Effector memory CD4-positive, alpha-beta T cell (primary cell): ENCODE results near the gene PDCD1.
"Not testable (repeated sequence)": the region's sequence is repeated elsewhere in the genome, so short reads cannot be mapped to it uniquely, and the experiment has no call there.

Experiments used
- DNase-seq, 3 donors: peaks; one replicate each; pipeline ENCODE4 v3.0.0-alpha.2; 2020
- H3K27ac ChIP-seq: 2 replicates; pipeline ENCODE4 v1.7.0; 2013; ENCODE audit warnings: mild to moderate bottlenecking, low read length, moderate library complexity; ENCODE audit not compliant: insufficient read depth, poor library complexity, severe bottlenecking
- H3K27me3 ChIP-seq: replicated peaks from 2 replicates; pipeline ENCODE4 v1.7.0; 2013; ENCODE audit warnings: mild to moderate bottlenecking, low read length; ENCODE audit not compliant: insufficient read depth, control insufficient read depth, poor library complexity, severe bottlenecking
- H3K36me3 ChIP-seq: 2 replicates; pipeline ENCODE4 v1.7.0; 2013; ENCODE audit warnings: mild to moderate bottlenecking, low read length, moderate library complexity; ENCODE audit not compliant: control insufficient read depth, insufficient read depth
- H3K4me1 ChIP-seq: 2 replicates; pipeline ENCODE4 v1.7.0; 2013; ENCODE audit warnings: low read length, mild to moderate bottlenecking; ENCODE audit not compliant: control insufficient read depth, insufficient read depth, poor library complexity, severe bottlenecking
- H3K4me3 ChIP-seq: 2 replicates; pipeline ENCODE4 v1.7.0; 2013; ENCODE audit warnings: low read length, low read depth, mild to moderate bottlenecking; ENCODE audit not compliant: insufficient read depth, poor library complexity, severe bottlenecking
- H3K9me3 ChIP-seq: 2 replicates; pipeline ENCODE4 v1.7.0; 2013; ENCODE audit warnings: mild to moderate bottlenecking, low read length, moderate library complexity; ENCODE audit not compliant: control insufficient read depth

PDCD1 gene

GRCh38 chr2:241842620-241843211, 16.0 kb downstream of the PDCD1 start:
- H3K4me1 ChIP-seq = peaks cover 20% of the 10 kb centered on the region
- H3K27ac ChIP-seq = peak overlapping the region; percentile 33
- no peaks in the 10 kb centered on the region for H3K36me3 ChIP-seq
- DNase-seq = peak; percentile 37 to 53 (median 42)
- H3K4me3 ChIP-seq = peak overlapping the region; percentile 22
- H3K9me3 ChIP-seq = no peaks in the 10 kb centered on the region
- no peaks in the 10 kb centered on the region for H3K27me3 ChIP-seq

- no peaks in the 10 kb centered on the region for H3K9me3 ChIP-seq
- H3K27ac ChIP-seq = no peak overlapping the region
- DNase-seq = no peak
- peaks cover 20% of the 10 kb centered on the region for H3K4me1 ChIP-seq
- no peaks in the 10 kb centered on the region for H3K36me3 ChIP-seq
- no peak overlapping the region for H3K4me3 ChIP-seq
- H3K27me3 ChIP-seq = no peaks in the 10 kb centered on the region
Observed at GRCh38 chr2:241842067-241842415, 16.7 kb downstream of the PDCD1 start.

GRCh38 chr2:241841181-241842066, 17.3 kb downstream of the PDCD1 start:
- H3K27me3 ChIP-seq = no peaks in the 10 kb centered on the region
- H3K36me3 ChIP-seq = no peaks in the 10 kb centered on the region
- DNase-seq = no peak
- no peaks in the 10 kb centered on the region for H3K9me3 ChIP-seq
- no peak overlapping the region for H3K4me3 ChIP-seq
- H3K27ac ChIP-seq = no peak overlapping the region
- H3K4me1 ChIP-seq = peaks cover 20% of the 10 kb centered on the region

DNA sequence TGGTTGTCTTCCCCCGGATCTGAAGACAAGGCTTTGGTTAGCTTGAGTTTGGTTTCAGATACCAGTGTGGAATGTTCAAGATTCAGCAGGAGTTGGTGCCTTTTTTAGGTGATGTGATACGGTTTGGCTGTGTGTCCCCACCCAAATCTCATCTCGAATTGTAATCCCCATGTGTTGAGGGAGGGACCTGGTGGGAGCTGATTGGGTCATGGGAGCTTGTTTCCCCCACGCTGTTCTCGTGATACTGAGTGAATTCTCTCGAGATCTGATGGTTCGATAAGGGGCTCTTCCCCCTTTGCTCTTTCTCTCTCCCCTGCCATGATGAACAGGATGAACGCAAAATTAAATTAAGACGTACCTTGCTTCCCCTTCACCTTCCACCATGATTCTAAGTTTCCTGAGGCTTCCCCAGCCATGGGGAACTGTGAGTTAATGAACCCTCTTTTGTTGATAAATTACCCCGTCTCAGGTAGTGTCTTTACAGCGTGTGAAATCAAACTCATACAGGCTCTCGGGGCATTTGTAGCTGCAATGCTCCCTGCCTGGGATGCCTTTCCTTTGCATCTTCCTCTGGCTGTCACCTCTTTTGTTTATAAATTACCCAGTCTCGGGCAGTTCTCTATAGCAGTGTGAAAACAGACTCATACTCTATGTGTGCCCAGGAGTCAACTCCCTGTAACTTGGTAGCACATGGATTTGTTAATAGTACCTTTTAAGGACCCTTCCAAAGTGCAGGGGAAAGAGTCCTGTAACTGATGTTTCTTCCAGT, 21.3 kb downstream of the PDCD1 start:
- Histone ChIP-seq H3K36me3 (no peaks in the 10 kb centered on the region), H3K27ac (no peak overlapping the region), H3K9me3 (no peaks in the 10 kb centered on the region), H3K27me3 (no peaks in the 10 kb centered on the region), H3K4me3 (no peak overlapping the region), H3K4me1 (no peaks in the 10 kb centered on the region)
- DNase-seq = no peak

DNA sequence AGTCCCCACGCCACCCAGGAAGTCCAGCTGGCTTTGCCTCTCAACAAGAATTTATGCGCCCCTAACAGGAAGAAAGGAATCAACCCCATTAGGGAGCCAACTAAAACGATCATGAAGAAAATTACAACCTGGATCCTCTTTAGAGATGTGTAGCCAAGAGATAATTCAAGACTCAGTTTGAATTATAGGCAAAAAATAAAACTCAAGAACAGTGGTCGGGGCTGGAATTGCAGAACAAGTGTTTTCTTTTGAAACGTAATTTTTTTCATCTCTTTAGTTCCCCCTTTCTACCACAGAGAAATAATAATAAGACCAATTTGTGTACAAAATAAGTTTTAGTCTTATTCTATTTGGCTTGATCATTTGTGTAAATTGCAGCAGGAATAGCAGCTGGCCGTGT, 22.4 kb downstream of the PDCD1 start:
- Histone ChIP-seq H3K4me1 (no peaks in the 10 kb centered on the region), H3K27me3 (no peaks in the 10 kb centered on the region), H3K9me3 (no peaks in the 10 kb centered on the region), H3K4me3 (no peak overlapping the region), H3K36me3 (no peaks in the 10 kb centered on the region), H3K27ac (no peak overlapping the region)
- DNase-seq = no peak

DNA sequence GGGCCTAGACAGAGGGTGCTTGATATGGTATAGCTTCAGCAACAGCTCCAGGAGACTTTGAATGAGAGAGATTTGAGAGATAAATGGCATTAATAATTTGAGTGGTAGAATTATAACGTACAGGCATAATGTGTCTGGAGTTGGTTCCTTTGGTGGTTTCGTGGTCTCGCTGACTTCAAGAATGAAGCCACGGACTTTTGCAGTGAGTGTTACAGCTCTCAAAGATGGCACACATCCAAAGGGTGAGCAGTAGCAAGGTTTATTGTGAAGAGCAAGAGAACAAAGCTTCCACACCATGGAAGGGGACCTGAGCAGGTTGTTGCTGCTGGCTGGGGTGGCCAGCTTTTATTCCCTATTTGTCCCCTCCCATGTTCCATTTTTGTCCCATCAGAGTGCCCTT, 23.1 kb downstream of the PDCD1 start:
- H3K27me3 ChIP-seq = no peaks in the 10 kb centered on the region
- H3K4me1 ChIP-seq = no peaks in the 10 kb centered on the region
- no peak overlapping the region for H3K27ac ChIP-seq
- no peaks in the 10 kb centered on the region for H3K9me3 ChIP-seq
- no peaks in the 10 kb centered on the region for H3K36me3 ChIP-seq
- DNase-seq = no peak
- H3K4me3 ChIP-seq = no peak overlapping the region

DNA sequence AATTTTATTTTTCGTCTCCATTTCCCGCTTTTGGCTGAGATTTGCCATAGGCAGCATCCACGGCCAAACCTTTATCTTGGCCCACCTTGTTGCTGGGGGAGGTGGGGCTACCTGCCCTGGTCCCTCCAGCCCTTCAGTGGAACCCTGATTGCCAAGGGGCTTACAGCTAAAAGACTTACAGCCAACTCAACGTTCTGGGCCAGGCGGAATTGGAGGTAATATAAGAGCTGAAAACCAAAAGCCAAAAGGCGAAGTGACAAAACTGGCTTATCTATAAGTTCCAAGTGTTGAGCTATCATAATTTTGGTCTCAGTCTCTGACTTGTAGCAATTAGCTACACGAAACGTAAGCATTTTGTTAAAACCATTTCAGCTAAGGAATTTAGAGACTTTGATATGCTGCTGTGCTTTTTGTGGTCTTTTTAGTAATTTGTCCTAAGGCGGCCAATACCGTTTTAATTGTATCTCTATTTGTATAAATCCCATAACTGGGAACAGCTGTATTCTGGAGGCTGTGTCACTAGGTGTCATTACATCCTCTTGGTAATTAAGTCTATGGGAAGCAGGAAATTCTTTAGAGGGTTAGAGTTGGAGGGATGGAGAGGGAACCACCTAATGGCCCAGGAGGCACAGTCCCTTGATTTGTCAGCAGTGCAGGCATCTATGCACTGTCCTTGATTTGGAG, 24.0 kb downstream of the PDCD1 start:
- DNase-seq = no peak
- no peaks in the 10 kb centered on the region for H3K4me1 ChIP-seq
- no peak overlapping the region for H3K4me3 ChIP-seq
- H3K27ac ChIP-seq = no peak overlapping the region
- H3K36me3 ChIP-seq = no peaks in the 10 kb centered on the region
- no peaks in the 10 kb centered on the region for H3K27me3 ChIP-seq
- H3K9me3 ChIP-seq = no peaks in the 10 kb centered on the region

GRCh38 chr2:241833756-241834526, 24.8 kb downstream of the PDCD1 start:
- not testable (repeated sequence) for H3K36me3 ChIP-seq, H3K9me3 ChIP-seq, H3K27me3 ChIP-seq, H3K4me1 ChIP-seq, H3K4me3 ChIP-seq, DNase-seq, H3K27ac ChIP-seq

DNA sequence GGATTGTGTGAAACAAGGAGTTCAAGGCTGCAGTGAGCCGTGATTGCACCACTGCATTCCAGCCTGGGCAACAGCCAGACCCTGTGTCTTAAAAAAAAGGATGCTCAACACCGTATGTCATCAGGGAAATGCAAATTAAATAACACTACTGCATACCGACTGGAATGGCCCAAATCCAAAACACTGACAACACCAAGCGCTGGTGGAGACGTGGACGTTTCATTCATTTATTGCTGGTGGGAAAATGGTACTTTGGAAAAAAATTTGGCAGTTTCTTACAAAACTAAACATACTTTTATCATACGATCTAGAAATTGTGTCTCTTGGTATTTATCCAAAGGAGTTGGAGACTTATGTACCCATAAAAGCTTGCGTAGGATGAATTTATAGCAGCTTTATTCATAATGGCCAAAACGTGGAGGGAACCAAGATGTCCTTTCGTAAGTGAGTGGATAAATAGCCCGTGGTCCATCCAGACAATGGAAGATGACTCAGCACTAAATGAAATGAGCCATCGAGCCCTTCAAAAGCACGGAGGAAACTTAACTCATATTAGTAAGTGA, 25.5 kb downstream of the PDCD1 start:
- Histone ChIP-seq H3K9me3 (no peaks in the 10 kb centered on the region), H3K4me3 (no peak overlapping the region), H3K27me3 (no peaks in the 10 kb centered on the region), H3K4me1 (no peaks in the 10 kb centered on the region), H3K36me3 (no peaks in the 10 kb centered on the region), H3K27ac (no peak overlapping the region)
- DNase-seq = no peak
